Stimulated activated naive B cell treated with anti-CD40 and anti-IgM and Interleukin-4, amounts not matched to agents 10 μg/mL and 1 μg/mL and 100 μg/mL, for 72 hours (primary cell): ENCODE results near the gene TYMP.

Experiments used
- ATAC-seq, 2 donors: fragments of 150-1000 bp; cut with Tn5 transposase; replicated peaks; 2 replicates each; pipeline ENCODE4 v1.10.0; 2021; ENCODE audit warnings: moderate library complexity in 1 of 2
- DNase-seq: peaks from one replicate; pipeline ENCODE4 v3.0.0; 2021
- H3K27ac Mint-ChIP-seq: one replicate; pipeline ENCODE4 v1.8.0; 2022; ENCODE audit warnings: mild to moderate bottlenecking, mixed read lengths
- H3K27me3 Mint-ChIP-seq, 2 donors: one replicate each; pipeline ENCODE4 v1.8.0; 2022; ENCODE audit warnings: mixed read lengths in 2 of 2
- H3K36me3 Mint-ChIP-seq, 2 donors: one replicate each; pipeline ENCODE4 v1.8.0; 2022; ENCODE audit warnings: mixed read lengths in 2 of 2, mild to moderate bottlenecking in 1 of 2
- H3K4me1 Mint-ChIP-seq, 2 donors: one replicate each; pipeline ENCODE4 v1.8.0; 2022; ENCODE audit warnings: mixed read lengths in 2 of 2, mild to moderate bottlenecking in 1 of 2
- H3K4me3 Mint-ChIP-seq, 2 donors: one replicate each; pipeline ENCODE4 v1.8.0; 2022; ENCODE audit warnings: mild to moderate bottlenecking in 2 of 2, mixed read lengths in 2 of 2, moderate library complexity in 1 of 2
- H3K9me3 Mint-ChIP-seq, 2 donors: one replicate each; pipeline ENCODE4 v1.8.0; 2022; ENCODE audit warnings: mixed read lengths in 2 of 2, mild to moderate bottlenecking in 1 of 2

The TYMP gene

GRCh38 chr22:50529897-50530579, at the start of gene TYMP:
Gene TYMP, minus strand, starts transcription at chr22:50530012. Its CDS starts 303 bp downstream, at chr22:50529709.
- peaks cover 29 to 33% of the 10 kb centered on the region in 2 donors for H3K36me3 Mint-ChIP-seq
- no peaks in the 10 kb centered on the region for H3K9me3 Mint-ChIP-seq
- DNase-seq (peak; percentile 80), ATAC-seq (peak; percentile 33 to 35)
- peaks cover 45 to 67% of the 10 kb centered on the region in 2 donors for H3K4me1 Mint-ChIP-seq
- H3K27me3 Mint-ChIP-seq, result no peaks in the 10 kb centered on the region
- peak within 1 kb of the TSS; percentile 100 for H3K27ac Mint-ChIP-seq
- peak within 1 kb of the TSS; percentile 93 to 99 for H3K4me3 Mint-ChIP-seq

GRCh38 chr22:50578776-50579310, 49.0 kb upstream of the TYMP start:
- Mint-ChIP-seq H3K27me3 (no peaks in the 10 kb centered on the region), H3K36me3 (peaks cover 42 to 51% of the 10 kb centered on the region in 2 donors), H3K4me3 (no peak overlapping the region), H3K9me3 (no peaks in the 10 kb centered on the region), H3K4me1 (peaks cover 18 to 31% of the 10 kb centered on the region in 2 donors), H3K27ac (no peak overlapping the region)
- DNase-seq (no peak), ATAC-seq (no peak)

DNA sequence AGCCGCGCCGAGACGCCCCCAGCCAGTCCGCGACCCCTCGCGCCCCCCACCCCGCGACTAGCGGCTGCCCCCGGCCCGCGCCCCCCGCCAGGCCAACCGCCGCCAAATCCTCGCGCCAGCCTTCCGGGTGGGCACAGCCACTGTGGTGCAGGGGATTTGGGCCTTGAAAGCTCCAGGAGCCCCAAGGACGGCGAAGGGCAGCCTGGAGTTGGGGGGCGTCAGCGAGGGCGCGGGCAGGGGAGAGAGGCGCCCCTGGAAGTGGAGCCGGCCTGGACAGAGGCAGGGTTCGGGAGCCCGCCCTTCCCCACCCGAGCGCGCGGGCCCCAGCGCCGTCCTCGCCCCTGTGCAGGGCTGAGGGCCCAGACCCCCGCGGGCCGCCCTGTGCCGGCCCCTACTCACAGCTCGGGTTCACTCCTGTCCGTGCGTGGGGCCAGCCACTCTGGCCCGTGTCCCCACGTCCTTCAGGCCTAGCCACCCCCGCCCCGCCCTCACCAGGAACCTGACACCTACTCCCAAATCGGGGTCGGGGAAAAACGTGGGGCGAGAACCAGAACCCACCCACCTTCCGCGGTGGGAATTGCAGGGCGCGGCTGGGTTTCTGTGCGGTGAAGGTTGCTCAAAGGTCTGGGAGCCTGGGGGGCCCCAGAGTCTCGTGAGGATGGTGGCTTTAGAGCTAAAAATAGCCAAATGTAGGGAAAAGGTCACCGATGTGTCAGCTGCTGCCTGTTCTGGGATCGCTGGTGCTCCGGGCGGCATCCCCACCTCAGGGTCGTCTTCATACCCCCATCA, 48.4 kb upstream of the TYMP start, which contains the start of gene CPT1B:
Gene CPT1B (minus strand): TSS at position 441 of the 789 bp plus-strand sequence. CDS start 512 bp downstream, outside the sequence.
- no peaks in the 10 kb centered on the region for H3K9me3 Mint-ChIP-seq
- no peak for ATAC-seq
- H3K4me1 Mint-ChIP-seq, result peaks cover 14 to 24% of the 10 kb centered on the region in 2 donors
- H3K27me3 Mint-ChIP-seq, result no peaks in the 10 kb centered on the region
- H3K4me3 Mint-ChIP-seq, result no peak within 1 kb of the TSS
- DNase-seq, result no peak
- H3K36me3 Mint-ChIP-seq, result peaks cover 40 to 51% of the 10 kb centered on the region in 2 donors
- peak within 1 kb of the TSS; percentile 56 for H3K27ac Mint-ChIP-seq

DNA sequence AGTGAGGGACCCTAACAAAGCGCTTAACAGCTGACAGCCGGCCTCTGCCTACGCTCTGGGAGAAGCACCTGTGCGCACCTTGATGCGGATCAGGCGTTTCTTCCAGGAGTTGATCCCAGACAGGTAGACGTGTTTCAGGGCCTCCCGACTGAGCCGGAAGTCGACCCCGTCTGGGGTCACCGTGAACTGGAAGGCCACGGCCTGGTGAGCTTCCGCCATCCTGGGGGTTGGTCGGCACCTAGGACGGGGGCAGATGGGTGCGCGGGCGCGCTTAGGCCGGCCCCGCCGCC, 47.8 kb upstream of the TYMP start:
- DNase-seq (no peak), ATAC-seq (no peak)
- H3K4me1 Mint-ChIP-seq, result peaks cover 14 to 23% of the 10 kb centered on the region in 2 donors
- peak overlapping the region; percentile 56 for H3K27ac Mint-ChIP-seq
- peaks cover 42 to 54% of the 10 kb centered on the region in 2 donors for H3K36me3 Mint-ChIP-seq
- H3K4me3 Mint-ChIP-seq, result no peak overlapping the region
- H3K27me3 Mint-ChIP-seq, result no peaks in the 10 kb centered on the region
- no peaks in the 10 kb centered on the region for H3K9me3 Mint-ChIP-seq

DNA sequence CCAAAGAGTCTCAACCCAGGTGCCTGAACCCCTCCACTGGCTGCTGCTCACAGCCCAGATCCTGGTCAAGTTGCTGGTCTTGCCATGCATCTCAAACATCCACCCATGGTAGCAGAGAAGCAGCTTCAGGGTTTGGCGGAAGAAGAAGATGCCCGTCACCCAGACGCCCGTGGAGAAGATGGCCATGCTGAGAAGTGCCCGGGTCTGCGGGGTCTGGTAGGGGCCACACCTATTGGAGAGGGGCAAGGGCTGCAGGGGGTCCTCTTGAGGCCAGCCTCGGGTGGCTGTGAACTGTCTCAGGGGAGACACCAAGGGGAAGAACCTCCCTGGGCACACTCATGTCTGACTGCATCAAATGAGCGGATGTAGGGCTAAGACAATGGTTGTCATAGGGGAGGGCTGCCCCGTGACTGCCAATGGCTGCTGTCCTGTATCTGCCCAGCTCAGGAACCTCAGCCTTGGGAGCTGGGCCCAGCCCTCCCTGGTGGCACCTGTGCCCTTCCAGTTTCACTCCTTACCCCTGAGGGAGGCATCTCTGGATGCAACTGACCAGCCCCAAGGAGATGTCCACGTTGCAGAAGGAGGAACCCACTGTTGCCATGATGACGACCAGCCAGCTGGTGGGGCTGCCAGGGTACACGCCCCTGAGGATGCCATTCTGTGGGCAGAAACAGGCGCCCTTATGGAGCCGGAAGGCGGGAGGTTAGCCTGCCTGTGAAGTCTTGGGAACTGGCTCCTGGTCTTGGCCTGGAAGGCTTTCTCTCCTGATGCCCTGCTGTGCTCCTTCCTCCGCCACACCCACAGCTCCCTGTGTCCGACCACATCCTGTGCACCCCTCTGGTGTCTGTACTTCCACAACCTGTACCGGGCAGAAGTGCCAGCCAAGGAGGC, 47.2 kb upstream of the TYMP start:
- H3K27me3 Mint-ChIP-seq, result no peaks in the 10 kb centered on the region
- H3K4me3 Mint-ChIP-seq, result no peak overlapping the region
- peaks cover 42 to 57% of the 10 kb centered on the region in 2 donors for H3K36me3 Mint-ChIP-seq
- DNase-seq (no peak), ATAC-seq (no peak)
- peaks cover 14 to 23% of the 10 kb centered on the region in 2 donors for H3K4me1 Mint-ChIP-seq
- no peaks in the 10 kb centered on the region for H3K9me3 Mint-ChIP-seq
- H3K27ac Mint-ChIP-seq, result peak overlapping the region; percentile 56

DNA sequence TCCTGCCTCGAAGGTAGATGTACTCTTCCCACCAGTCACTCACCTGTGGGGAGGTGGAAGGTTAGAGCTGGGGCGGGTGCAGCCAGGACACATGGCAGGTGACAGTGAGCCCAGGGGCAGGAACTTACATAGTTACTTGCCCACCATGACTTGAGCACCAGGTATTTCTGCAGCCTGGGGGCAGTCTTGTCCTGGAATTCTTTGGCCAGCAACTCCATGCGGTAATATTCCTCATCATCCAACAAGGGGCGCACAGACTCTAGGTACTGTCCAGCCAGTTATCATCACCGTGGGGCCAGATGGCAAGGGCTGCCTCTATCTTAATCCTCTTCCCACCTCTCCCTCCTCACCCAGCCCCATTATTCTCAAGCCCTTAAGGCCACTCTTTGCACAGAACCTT, 46.3 kb upstream of the TYMP start:
- Mint-ChIP-seq H3K27ac (no peak overlapping the region), H3K4me1 (peaks cover 10 to 14% of the 10 kb centered on the region in 2 donors), H3K9me3 (no peaks in the 10 kb centered on the region), H3K36me3 (peaks cover 47 to 65% of the 10 kb centered on the region in 2 donors), H3K4me3 (no peak overlapping the region), H3K27me3 (no peaks in the 10 kb centered on the region)
- DNase-seq (no peak), ATAC-seq (no peak)

DNA sequence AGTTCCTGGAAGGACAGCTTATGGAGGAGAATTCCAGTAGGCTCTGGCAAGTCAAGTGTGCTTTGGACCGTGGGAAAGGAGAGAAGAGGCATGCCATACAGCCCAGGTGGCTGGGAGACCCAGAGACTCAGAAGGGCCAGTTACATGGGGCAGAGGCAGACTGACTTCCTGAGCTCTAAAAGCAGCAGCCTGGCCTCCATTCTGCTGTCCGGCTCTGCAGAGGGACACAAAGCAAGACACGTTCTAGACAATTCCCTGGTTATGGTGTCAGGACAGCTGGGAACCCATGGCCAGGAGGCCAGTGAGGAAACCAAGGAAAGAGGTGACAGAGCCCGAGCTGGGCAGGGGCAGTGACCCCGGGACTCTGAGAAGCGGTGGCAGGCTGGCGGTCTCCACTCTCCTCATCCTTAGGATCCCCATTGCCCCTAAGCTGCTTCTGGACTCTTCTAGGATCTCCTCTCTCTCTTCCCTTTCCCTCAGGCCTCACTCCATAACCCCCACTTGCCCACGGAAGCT, 45.7 kb upstream of the TYMP start:
- Mint-ChIP-seq H3K4me3 (no peak overlapping the region), H3K9me3 (no peaks in the 10 kb centered on the region), H3K4me1 (peaks cover 9 to 12% of the 10 kb centered on the region in 2 donors), H3K27me3 (no peaks in the 10 kb centered on the region), H3K36me3 (peaks cover 50 to 68% of the 10 kb centered on the region in 2 donors), H3K27ac (peak overlapping the region; percentile 28)
- no peak for DNase-seq
- ATAC-seq, result no peak

GRCh38 chr22:50574383-50574755, 44.6 kb upstream of the TYMP start:
- Mint-ChIP-seq H3K9me3 (no peaks in the 10 kb centered on the region), H3K4me3 (no peak overlapping the region), H3K27ac (no peak overlapping the region), H3K27me3 (no peaks in the 10 kb centered on the region), H3K36me3 (peaks cover 49 to 68% of the 10 kb centered on the region in 2 donors), H3K4me1 (peaks cover 2 to 8% of the 10 kb centered on the region in 2 donors)
- DNase-seq (no peak), ATAC-seq (no peak)

- H3K27ac Mint-ChIP-seq, result no peak overlapping the region
- ATAC-seq (no peak), DNase-seq (no peak)
- no peak overlapping the region for H3K4me3 Mint-ChIP-seq
- no peaks in the 10 kb centered on the region for H3K27me3 Mint-ChIP-seq
- H3K36me3 Mint-ChIP-seq, result peaks cover 53 to 72% of the 10 kb centered on the region in 2 donors
- no peaks in the 10 kb centered on the region for H3K9me3 Mint-ChIP-seq
- peaks cover 0 to 8% of the 10 kb centered on the region in 2 donors for H3K4me1 Mint-ChIP-seq
Observed at GRCh38 chr22:50573491-50574382, 43.9 kb upstream of the TYMP start.

- DNase-seq, result no peak
- H3K4me1 Mint-ChIP-seq, result peaks cover 0 to 8% of the 10 kb centered on the region in 2 donors
- no peaks in the 10 kb centered on the region for H3K9me3 Mint-ChIP-seq
- H3K27me3 Mint-ChIP-seq, result no peaks in the 10 kb centered on the region
- H3K27ac Mint-ChIP-seq, result no peak overlapping the region
- H3K36me3 Mint-ChIP-seq, result peaks cover 53 to 75% of the 10 kb centered on the region in 2 donors
- ATAC-seq, result no peak
- no peak overlapping the region for H3K4me3 Mint-ChIP-seq
Observed at GRCh38 chr22:50572965-50573364, 43.2 kb upstream of the TYMP start.

- no peak overlapping the region for H3K4me3 Mint-ChIP-seq
- H3K27me3 Mint-ChIP-seq, result no peaks in the 10 kb centered on the region
- H3K4me1 Mint-ChIP-seq, result peaks cover 0 to 5% of the 10 kb centered on the region in 2 donors
- DNase-seq, result no peak
- H3K27ac Mint-ChIP-seq, result peak overlapping the region; percentile 77
- H3K9me3 Mint-ChIP-seq, result no peaks in the 10 kb centered on the region
- no peak for ATAC-seq
- H3K36me3 Mint-ChIP-seq, result peaks cover 51 to 69% of the 10 kb centered on the region in 2 donors
Observed at GRCh38 chr22:50571264-50572175, 41.7 kb upstream of the TYMP start.

- Mint-ChIP-seq H3K27me3 (no peaks in the 10 kb centered on the region), H3K4me3 (no peak overlapping the region)
- ATAC-seq, result no peak
Observed at GRCh38 chr22:50570861-50571260, 41.0 kb upstream of the TYMP start.

More at GRCh38 chr22:50570861-50571260, 41.0 kb upstream of the TYMP start:
- DNase-seq, result no peak
- H3K36me3 Mint-ChIP-seq, result peaks cover 45 to 63% of the 10 kb centered on the region in 2 donors
- no peak overlapping the region for H3K27ac Mint-ChIP-seq
- no peaks in the 10 kb centered on the region for H3K9me3 Mint-ChIP-seq
- H3K4me1 Mint-ChIP-seq, result peaks cover 0 to 5% of the 10 kb centered on the region in 2 donors
